ENCODE measurements around the gene RAPGEF1.

DNA sequence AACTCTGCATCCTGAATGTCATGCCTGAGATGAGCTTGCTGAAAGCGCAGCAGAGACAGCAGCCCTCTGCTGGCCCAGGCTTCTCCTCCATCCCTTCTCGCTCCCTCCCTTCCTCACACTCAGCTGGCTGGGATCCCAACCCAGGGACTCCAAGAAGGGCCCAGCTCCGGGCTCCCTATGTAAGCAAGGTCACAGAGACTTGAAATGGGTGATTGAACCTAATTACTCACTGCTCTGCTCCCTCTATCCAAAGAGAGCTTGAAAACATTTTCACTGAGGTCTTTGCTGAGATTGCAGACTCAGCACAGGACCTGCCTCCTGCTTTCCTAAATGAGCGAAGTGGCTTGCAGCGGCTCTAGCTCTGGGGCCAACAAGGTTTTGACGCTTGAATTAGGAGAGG, 42.8 kb downstream of the RAPGEF1 start:
- TF ChIP-seq, protein P1, sequence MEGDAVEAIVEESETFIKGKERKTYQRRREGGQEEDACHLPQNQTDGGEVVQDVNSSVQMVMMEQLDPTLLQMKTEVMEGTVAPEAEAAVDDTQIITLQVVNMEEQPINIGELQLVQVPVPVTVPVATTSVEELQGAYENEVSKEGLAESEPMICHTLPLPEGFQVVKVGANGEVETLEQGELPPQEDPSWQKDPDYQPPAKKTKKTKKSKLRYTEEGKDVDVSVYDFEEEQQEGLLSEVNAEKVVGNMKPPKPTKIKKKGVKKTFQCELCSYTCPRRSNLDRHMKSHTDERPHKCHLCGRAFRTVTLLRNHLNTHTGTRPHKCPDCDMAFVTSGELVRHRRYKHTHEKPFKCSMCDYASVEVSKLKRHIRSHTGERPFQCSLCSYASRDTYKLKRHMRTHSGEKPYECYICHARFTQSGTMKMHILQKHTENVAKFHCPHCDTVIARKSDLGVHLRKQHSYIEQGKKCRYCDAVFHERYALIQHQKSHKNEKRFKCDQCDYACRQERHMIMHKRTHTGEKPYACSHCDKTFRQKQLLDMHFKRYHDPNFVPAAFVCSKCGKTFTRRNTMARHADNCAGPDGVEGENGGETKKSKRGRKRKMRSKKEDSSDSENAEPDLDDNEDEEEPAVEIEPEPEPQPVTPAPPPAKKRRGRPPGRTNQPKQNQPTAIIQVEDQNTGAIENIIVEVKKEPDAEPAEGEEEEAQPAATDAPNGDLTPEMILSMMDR (conservative IDR thresholded peaks at IDR 0.05; ENCODE audit: low read depth in 2 of 2): peak in 1 of 2 experiments; percentile 27; a peak in 2 of 4 replicates
- TF ChIP-seq EZH2phosphoT487 (IDR thresholded peaks at IDR 0.05; ENCODE audit: unreplicated experiment): no peak
